HepG2 (cell line): Measurements from ENCODE around the gene IGDCC3. TPM values are rescaled to one million over a fixed set of nuclear protein-coding genes. Genes with fewer than 3 reads are reported as not detected.
A peak's percentile ranks its signal among the peaks of the same experiment; 100 is the strongest.

Experiments used
- ATAC-seq: fragments of 200-7000 bp; cut with Tn5 transposase; 3 replicates; pipeline ENCODE4 v1.9.1; 2020; ENCODE audit warnings: mild to moderate bottlenecking, moderate library complexity
- BruUV-seq: library from RNA; stranded (reverse); fragments of 400-500 nt; replicated peaks from 2 replicates; lab custom pipeline; 2021; lab: Mats Ljungman, UMichigan
- CTCF ChIA-PET: fragments of 300-600 bp; formaldehyde crosslinking; extraction: SDS; loops from one replicate; lab custom pipeline; 2021; ENCODE audit warnings: low total read pairs, inconsistent platforms, low intra/inter-chr PET ratio; lab: Yijun Ruan, JAX
- POLR2A ChIA-PET: fragments of 350-600 bp; sonication (Branson Sonifier 250); formaldehyde crosslinking; loops from one replicate; lab custom pipeline; 2020; ENCODE audit warnings: antibody characterized with exemption, inconsistent platforms; lab: Yijun Ruan, JAX
- DNase-seq: peaks from one replicate; pipeline ENCODE4 v3.0.0-alpha.2; 2015; ENCODE audit warnings: low spot score
- FAIRE-seq: peaks from 3 replicates; lab custom pipeline; 2011; peaks lifted over from hg19 to GRCh38; lab: Jason Lieb, UNC
- H2AFZ ChIP-seq: one replicate; pipeline ENCODE4 v1.6.1; 2011; ENCODE audit warnings: low read length, inconsistent platforms
- H3K27ac ChIP-seq: fragments of 300-600 bp; 3 replicates; pipeline ENCODE4 v1.8.0; 2011; ENCODE audit warnings: mixed run types, mild to moderate bottlenecking, mixed read lengths, low read length, inconsistent platforms; ENCODE audit not compliant: insufficient read depth; ENCODE audit errors: extremely low read length
- H3K27me3 ChIP-seq, 2 experiments: fragments of 200-600 bp in 1 of 2; 2 replicates in 1 of 2; 3 replicates in 1 of 2; pipeline versions ENCODE4 v1.6.0 to v1.8.0; 2011; ENCODE audit warnings: low read length in 2 of 2, mild to moderate bottlenecking in 2 of 2, moderate library complexity in 2 of 2, inconsistent platforms in 1 of 2; ENCODE audit not compliant: insufficient read depth in 2 of 2, control insufficient read depth in 1 of 2
- H3K36me3 ChIP-seq, 2 experiments: fragments of 200-600 bp in 1 of 2; replicated peaks in 1 of 2; 2 replicates in 1 of 2; 3 replicates in 1 of 2; pipeline versions ENCODE4 v1.5.1 to v1.8.0; 2011; ENCODE audit warnings: low read length in 2 of 2, inconsistent platforms in 1 of 2; ENCODE audit not compliant: insufficient read depth in 2 of 2, control insufficient read depth in 1 of 2
- H3K4me1 ChIP-seq: 2 replicates; pipeline ENCODE4 v1.5.1; 2012; ENCODE audit warnings: low read length, inconsistent platforms; ENCODE audit not compliant: insufficient read depth
- H3K4me2 ChIP-seq: 2 replicates; pipeline ENCODE4 v1.6.0; 2011; ENCODE audit warnings: low read depth, low read length, inconsistent platforms
- H3K4me3 ChIP-seq, 3 experiments: fragments of 200-600 bp in 1 of 3; sonication (generic), shearing (Covaris generic) in 1 of 3; replicated peaks in 1 of 3; 2 replicates each; pipeline ENCODE4 v1.5.1; 2011 to 2016; ENCODE audit warnings: low read length in 3 of 3, inconsistent platforms in 2 of 3, low read depth in 2 of 3, mild to moderate bottlenecking in 2 of 3, control low read depth in 1 of 3, mixed read lengths in 1 of 3; ENCODE audit not compliant: insufficient read depth in 1 of 3
- H3K79me2 ChIP-seq: one replicate; pipeline ENCODE4 v1.6.1; 2011; ENCODE audit warnings: low read length, inconsistent platforms; ENCODE audit not compliant: insufficient read depth
- H3K9ac ChIP-seq: 2 replicates; pipeline ENCODE4 v1.6.0; 2011; ENCODE audit warnings: mild to moderate bottlenecking, low read depth, low read length, inconsistent platforms; ENCODE audit not compliant: insufficient read depth
- H3K9me3 ChIP-seq: 2 replicates; pipeline ENCODE4 v1.5.1; 2012; ENCODE audit warnings: mild to moderate bottlenecking, low read length
- H4K20me1 ChIP-seq: 2 replicates; pipeline ENCODE4 v1.6.0; 2011; ENCODE audit warnings: inconsistent platforms, mild to moderate bottlenecking, low read length, moderate library complexity; ENCODE audit not compliant: insufficient read depth
- AGO2 ChIP-seq: fragments of 200-400 bp; formaldehyde crosslinking; optimal IDR thresholded peaks from 2 replicates; pipeline ENCODE3; 2017; ENCODE audit warnings: mild to moderate bottlenecking, low read depth, low read length, moderate library complexity
- ERF ChIP-seq: IDR thresholded peaks from 2 replicates; pipeline ENCODE4 v1.6.1; 2018; ENCODE audit warnings: missing biosample characterization, missing genetic modification reagents
- HDAC2 ChIP-seq: sonication (generic); formaldehyde crosslinking; IDR thresholded peaks from 2 replicates; pipeline ENCODE4 v1.4.0; 2020; ENCODE audit warnings: missing genetic modification reagents
- RBM22 ChIP-seq: fragments of 200-400 bp; formaldehyde crosslinking; optimal IDR thresholded peaks from 2 replicates; pipeline ENCODE3; 2017; ENCODE audit warnings: mild to moderate bottlenecking, low read length, moderate library complexity
- WGBS: methylation state at CpG from one replicate; pipeline ENCODE4 v1.1.6; 2017; ENCODE audit warnings: low lambda C conversion rate; 5-methylcytosine and 5-hydroxymethylcytosine counted together
- in situ Hi-C: cut with HindIII; loops from 2 replicates; pipeline ENCODE4 v1.10.0; 2017; ENCODE audit warnings: low pct_unique_long_range_greater_than_20kb; ENCODE audit not compliant: extremely low pct_ligation_motif_present
- intact Hi-C: fragments of 100-400 bp; cut with micrococcal nuclease; formaldehyde crosslinking; loops from one replicate; pipeline ENCODE4 v1.10.0; 2022; ENCODE audit not compliant: unreplicated experiment
- polyA plus RNA-seq, 8 experiments: library from polyadenylated mRNA; depleted of rRNA in 3 of 8; stranded (reverse) in 7 of 8; unstranded in 1 of 8; fragments of >200 nt; fragmentation: Illumina TruSeq in 4 of 8; extraction: Trizol in 4 of 8; gene quantifications; 2 replicates each; pipeline versions ENCODE4 v1.2.1 to v1.2.3, GENCODE V29; 2011 to 2016; ENCODE audit warnings: low read depth in 4 of 8, missing spikeins in 1 of 8, mixed read lengths in 1 of 8; ENCODE audit not compliant: insufficient read depth in 1 of 8
- total RNA-seq, 5 experiments: library from RNA; depleted of rRNA; stranded (reverse); fragments of >200 nt; fragmentation: Illumina TruSeq; extraction: Trizol; gene quantifications; 2 replicates each; pipeline ENCODE4 v1.2.3, GENCODE V29; 2016; ENCODE audit warnings: low read depth in 1 of 5

Gene IGDCC3
- total and polyA plus RNA-seq, 2 of the 13 experiments (the other 11 are each of a cell fraction or from before 2014, with no cell fraction given), result 30.1 to 51.8 TPM

DNA sequence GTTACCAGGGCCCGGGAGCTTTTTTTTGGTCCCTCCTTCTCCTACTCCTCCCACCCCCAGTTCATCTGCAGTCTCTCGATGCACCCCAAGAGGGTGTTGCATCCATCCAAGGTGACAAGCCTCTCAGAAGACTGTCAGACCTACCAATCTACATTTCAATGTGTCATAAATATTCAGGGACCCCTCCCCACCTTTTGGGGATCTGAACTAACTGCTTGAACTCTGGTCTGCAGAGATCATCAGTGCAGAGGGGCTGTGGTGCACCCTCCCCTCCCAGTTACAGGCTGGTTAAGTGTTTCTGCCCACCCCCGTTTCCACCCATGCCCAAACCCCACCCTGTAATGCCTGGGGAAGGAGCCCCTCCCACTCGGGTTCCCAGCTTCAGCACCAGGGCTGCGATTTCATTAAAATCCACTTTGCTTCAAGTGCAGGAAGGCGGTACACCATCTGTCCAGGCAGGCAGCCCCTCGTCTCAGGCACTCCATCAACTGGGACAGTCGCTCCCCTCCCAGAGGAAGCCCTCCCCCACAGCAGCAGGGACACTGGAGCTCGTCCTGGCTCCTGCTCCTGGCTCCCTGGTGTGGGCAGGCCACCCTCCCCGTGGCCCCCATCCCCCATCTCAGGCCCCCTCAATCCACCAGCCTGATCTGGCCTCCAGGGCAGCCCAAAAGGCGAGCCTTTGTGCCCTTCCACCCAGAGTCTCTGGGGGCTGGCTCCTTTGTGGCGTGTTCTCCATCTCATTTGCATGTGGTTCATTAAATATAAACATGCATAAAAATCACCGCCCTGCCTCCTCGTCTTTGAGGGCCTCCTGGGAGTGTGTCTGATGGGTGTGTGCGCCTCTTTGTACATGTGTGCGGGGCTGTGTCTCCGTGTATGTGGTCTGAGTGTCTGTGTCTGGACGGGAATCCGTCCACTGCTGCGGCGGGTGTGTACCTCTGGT lies 41.0 kb downstream of the IGDCC3 start:
- POLR2A ChIA-PET, result no interaction called here

GRCh38 chr15:65335278-65336055 lies 42.3 kb downstream of the IGDCC3 start:
- no peak for ATAC-seq
- Histone ChIP-seq H3K4me3 (no peak overlapping the region), H4K20me1 (no peaks in the 10 kb centered on the region), H2AFZ (no peak overlapping the region), H3K4me2 (no peak overlapping the region), H3K9ac (no peak overlapping the region), H3K9me3 (no peaks in the 10 kb centered on the region), H3K27me3 (no peaks in the 10 kb centered on the region), H3K27ac (no peak overlapping the region), H3K4me1 (peaks cover 10% of the 10 kb centered on the region), H3K36me3 (peaks cover 24 to 51% of the 10 kb centered on the region in 2 experiments; a peak in 4 of 5 replicates), H3K79me2 (peaks cover 8% of the 10 kb centered on the region)
- TF ChIP-seq RBM22 (peak; percentile 49), ERF (CRISPR knock-in tag) (no peak)
- no TSS peak for BruUV-seq
- no peak for FAIRE-seq
- in situ Hi-C loops (no loop called here), intact Hi-C loops (no loop called here)
- 96% methylated on average over 15 of the region's 19 CpGs for WGBS
- DNase-seq, result no peak
- CTCF ChIA-PET, result no interaction called here
- POLR2A ChIA-PET, result no interaction called here

More for the DNA sequence above, 41.0 kb downstream of the IGDCC3 start:
- in situ Hi-C loops, result no loop called here
- H3K4me1 ChIP-seq, result peaks cover 18% of the 10 kb centered on the region
- H2AFZ ChIP-seq, result no peak overlapping the region
- no peaks in the 10 kb centered on the region for H4K20me1 ChIP-seq
- H3K36me3 ChIP-seq, result peaks cover 14 to 38% of the 10 kb centered on the region in 2 experiments; a peak in 4 of 5 replicates
- intact Hi-C loops, result no loop called here
- FAIRE-seq (no peak), DNase-seq (no peak), ATAC-seq (no peak)
- H3K27me3 ChIP-seq, result no peaks in the 10 kb centered on the region
- no peak overlapping the region for H3K4me2 ChIP-seq
- no peak for TF ChIP-seq HDAC2 (CRISPR knock-in tag)
- TF ChIP-seq AGO2, result peak; percentile 70
- BruUV-seq, result no TSS peak
- no peak overlapping the region for H3K4me3 ChIP-seq
- CTCF ChIA-PET, result no interaction called here
- H3K79me2 ChIP-seq, result peaks cover 15% of the 10 kb centered on the region
- no peak overlapping the region for H3K27ac ChIP-seq
- H3K9me3 ChIP-seq, result no peaks in the 10 kb centered on the region
- WGBS, result 94% methylated on average over 21 of the region's 21 CpGs
- H3K9ac ChIP-seq, result no peak overlapping the region
